ENCODE results near the gene RFX7.
A peak's percentile ranks its signal among the peaks of the same experiment; 100 is the strongest.
"Not testable (repeated sequence)": the region's sequence is repeated elsewhere in the genome, so short reads cannot be mapped to it uniquely, and the experiment has no call there.

Gene RFX7

GRCh38 chr15:56243163-56244037 is at the start of gene RFX7:
TSS of gene RFX7 (minus strand) at chr15:56243879. CDS start at chr15:56243285, 594 bp downstream.
- peak; percentile 88 for DNase-seq

- DNase-seq, result no peak
Observed at GRCh38 chr15:56292546-56293316, 49.1 kb upstream of the RFX7 start.

GRCh38 chr15:56291741-56292140 is 48.1 kb upstream of the RFX7 start:
- no peak for DNase-seq

- no peak for DNase-seq
Observed at GRCh38 chr15:56286213-56286612, 42.5 kb upstream of the RFX7 start.

- no peak for DNase-seq
Observed at GRCh38 chr15:56281145-56281544, 37.5 kb upstream of the RFX7 start.

- DNase-seq, result no peak
Observed at GRCh38 chr15:56273724-56274123, 30.0 kb upstream of the RFX7 start.

- no peak for DNase-seq
Observed at GRCh38 chr15:56272454-56272853, 28.8 kb upstream of the RFX7 start.

- DNase-seq, result not testable (repeated sequence)
Observed at GRCh38 chr15:56266465-56266864, 22.8 kb upstream of the RFX7 start.

GRCh38 chr15:56261854-56262509 is 18.3 kb upstream of the RFX7 start:
- no peak for DNase-seq

- DNase-seq, result not testable (repeated sequence)
Observed at GRCh38 chr15:56257306-56257705, 13.6 kb upstream of the RFX7 start.

- DNase-seq, result no peak
Observed at GRCh38 chr15:56254265-56254664, 10.6 kb upstream of the RFX7 start.

- no peak for DNase-seq
Observed at GRCh38 chr15:56252386-56252785, 8.7 kb upstream of the RFX7 start.

- no peak for DNase-seq
Observed at GRCh38 chr15:56251315-56252095, 7.8 kb upstream of the RFX7 start.

GRCh38 chr15:56250626-56251025 is 6.9 kb upstream of the RFX7 start:
- DNase-seq, result no peak

GRCh38 chr15:56249092-56249491 is 5.4 kb upstream of the RFX7 start:
- no peak for DNase-seq

- DNase-seq, result no peak
Observed at GRCh38 chr15:56248311-56248992, 4.8 kb upstream of the RFX7 start.

GRCh38 chr15:56247266-56247665 is 3.6 kb upstream of the RFX7 start:
- no peak for DNase-seq

GRCh38 chr15:56245871-56246814 is 2.5 kb upstream of the RFX7 start:
- DNase-seq, result peak; percentile 92

- peak; percentile 76 for DNase-seq
Observed at GRCh38 chr15:56244811-56245576, 1.3 kb upstream of the RFX7 start.
